A673 (cell line): ENCODE data around the gene FAM168B. TPM values are rescaled to one million over a fixed set of nuclear protein-coding genes. Genes with fewer than 3 reads are reported as not detected.

Experiments
- BruUV-seq: library from RNA; stranded (reverse); fragments of 400-500 nt; replicated peaks from 2 replicates; lab custom pipeline; 2021; lab: Mats Ljungman, UMichigan
- CTCF ChIA-PET: fragments of 300-600 bp; sonication (Branson Sonifier 250); formaldehyde crosslinking; loops from one replicate; lab custom pipeline; 2022; ENCODE audit warnings: antibody characterized with exemption; lab: Charles Lee
- POLR2A ChIA-PET: fragments of 300-600 bp; sonication (Branson Sonifier 250); formaldehyde crosslinking; loops from one replicate; lab custom pipeline; 2022; ENCODE audit warnings: antibody characterized with exemption; ENCODE audit not compliant: low non-redundant PET; lab: Charles Lee
- DNase-seq: peaks from one replicate; pipeline ENCODE4 v3.0.0-alpha.2; 2015; ENCODE audit warnings: low spot score
- H3K27ac ChIP-seq: fragments of 200-600 bp; sonication (generic); 2 replicates; pipeline ENCODE4 v1.5.1; 2016; ENCODE audit warnings: mixed run types, low read depth, mild to moderate bottlenecking, mixed read lengths, antibody characterized with exemption, low read length; ENCODE audit not compliant: poor library complexity, severe bottlenecking
- H3K27me3 ChIP-seq: fragments of 200-600 bp; sonication (generic); replicated peaks from 2 replicates; pipeline ENCODE4 v1.6.1; 2017; ENCODE audit warnings: mixed run types, low read depth, mild to moderate bottlenecking, mixed read lengths, antibody characterized with exemption, low read length; ENCODE audit not compliant: insufficient read depth, poor library complexity
- H3K36me3 ChIP-seq: fragments of 200-600 bp; sonication (generic); 2 replicates; pipeline ENCODE4 v1.6.1; 2016; ENCODE audit warnings: mixed run types, mild to moderate bottlenecking, mixed read lengths, antibody characterized with exemption, low read length; ENCODE audit not compliant: insufficient read depth, poor library complexity, severe bottlenecking
- H3K4me1 ChIP-seq: fragments of 200-600 bp; sonication (generic); 2 replicates; pipeline ENCODE4 v1.6.1; 2017; ENCODE audit warnings: mixed run types, mild to moderate bottlenecking, mixed read lengths, antibody characterized with exemption, low read length; ENCODE audit not compliant: insufficient read depth, poor library complexity, severe bottlenecking
- H3K4me3 ChIP-seq: fragments of 200-600 bp; sonication (generic); 2 replicates; pipeline ENCODE4 v1.5.1; 2016; ENCODE audit warnings: low read depth, mixed run types, mild to moderate bottlenecking, mixed read lengths, low read length; ENCODE audit not compliant: poor library complexity, severe bottlenecking
- H3K9me3 ChIP-seq: fragments of 200-600 bp; sonication (generic); 2 replicates; pipeline ENCODE4 v1.6.1; 2016; ENCODE audit warnings: mixed run types, low read depth, mild to moderate bottlenecking, mixed read lengths, antibody characterized with exemption, low read length; ENCODE audit not compliant: poor library complexity, severe bottlenecking
- CTCF ChIP-seq: fragments of 300-800, 200-600 bp; sonication (generic); conservative IDR thresholded peaks from 2 replicates; pipeline ENCODE4 v1.5.1; 2017; ENCODE audit warnings: low read depth, mild to moderate bottlenecking, antibody characterized with exemption, low read length, moderate library complexity, mixed read lengths
- EZH2 ChIP-seq: fragments of 200-600 bp; sonication (generic); IDR thresholded peaks from 2 replicates; pipeline ENCODE4 v1.6.1; 2017; ENCODE audit warnings: borderline replicate concordance, low read depth, mild to moderate bottlenecking, mixed read lengths, antibody characterized with exemption, low read length; ENCODE audit not compliant: poor library complexity, severe bottlenecking
- intact Hi-C: fragments of 100-400 bp; cut with micrococcal nuclease; formaldehyde crosslinking; loops from one replicate; pipeline ENCODE4 v1.10.0; 2022; ENCODE audit not compliant: unreplicated experiment
- total RNA-seq: library from RNA; stranded (reverse); gene quantifications from 2 replicates; pipeline ENCODE4 v1.2.3, GENCODE V29; 2021

FAM168B gene
- total RNA-seq, 1 experiment from 2014 or later = 149 TPM

DNA sequence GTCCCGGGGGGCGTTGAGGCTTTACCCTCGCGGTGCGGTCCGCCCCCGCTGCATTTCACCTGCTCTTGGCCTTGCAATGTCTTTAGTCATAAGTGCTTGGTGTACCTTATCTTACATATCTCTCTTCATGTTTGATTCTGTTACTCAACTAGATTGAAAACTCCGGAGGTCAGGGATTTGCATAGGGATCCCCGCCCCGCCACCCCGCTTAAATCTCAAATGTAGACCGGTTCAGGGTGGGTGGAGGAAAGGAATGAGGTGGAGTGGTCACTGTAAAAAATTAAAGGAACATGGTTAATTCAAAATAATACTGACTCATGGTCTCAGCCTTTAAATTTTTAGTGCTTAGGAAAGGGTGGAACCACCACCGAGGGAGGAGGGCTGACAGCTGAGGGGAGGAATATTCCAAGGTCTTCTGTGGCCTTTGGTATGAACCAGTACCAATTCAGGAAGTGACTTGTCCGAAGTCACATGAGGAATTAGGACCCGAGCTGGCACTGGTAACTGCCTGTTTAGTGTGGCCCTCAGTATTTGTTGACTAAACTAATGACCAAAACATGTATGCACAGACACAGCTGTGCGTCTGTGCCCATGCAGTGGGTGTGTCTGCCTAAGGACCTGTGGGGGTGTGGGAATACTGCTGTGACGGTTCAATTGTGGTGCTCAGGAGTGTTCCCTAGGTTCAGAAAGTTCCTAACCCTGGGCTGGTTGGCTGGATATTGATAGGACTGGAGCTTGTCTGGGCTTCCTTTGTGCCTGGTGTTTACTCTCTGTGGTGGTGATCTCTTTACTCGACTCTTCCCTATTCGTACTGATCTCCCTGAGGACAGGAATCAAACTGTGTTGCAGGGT, 12.9 kb upstream of the FAM168B start:
- H3K4me3 ChIP-seq = peak overlapping the region; percentile 96
- BruUV-seq = TSS peak; percentile 55
- H3K27me3 ChIP-seq = no peaks in the 10 kb centered on the region
- H3K9me3 ChIP-seq = no peaks in the 10 kb centered on the region
- peak overlapping the region; percentile 92 for H3K27ac ChIP-seq
- intact Hi-C loops = no loop called here
- no peak for TF ChIP-seq CTCF
- TF ChIP-seq EZH2 = no peak
- H3K36me3 ChIP-seq = no peaks in the 10 kb centered on the region
- ChIA-PET POLR2A (no interaction called here), CTCF (no interaction called here)
- DNase-seq = no peak
- peaks cover 14% of the 10 kb centered on the region for H3K4me1 ChIP-seq

GRCh38 chr2:131105156-131105949, 12.1 kb upstream of the FAM168B start, which contains the start of gene PLEKHB2:
PLEKHB2 (plus strand) TSS chr2:131105336; CDS start chr2:131120942, 15,606 bp downstream.
- POLR2A ChIA-PET = interaction anchor here (0.6 kb wide), 1 partner anchor 25 kb away, joined by 9 read pairs; no protein-coding TSS in a partner anchor
- no TSS peak for BruUV-seq
- intact Hi-C loops = no loop called here

More at GRCh38 chr2:131105156-131105949, 12.1 kb upstream of the FAM168B start, which contains the start of gene PLEKHB2:
- Histone ChIP-seq H3K9me3 (no peaks in the 10 kb centered on the region), H3K4me3 (peak within 1 kb of the TSS; percentile 96), H3K4me1 (peaks cover 14% of the 10 kb centered on the region), H3K27ac (peak within 1 kb of the TSS; percentile 92), H3K36me3 (no peaks in the 10 kb centered on the region), H3K27me3 (no peaks in the 10 kb centered on the region)
- TF ChIP-seq CTCF = peak; percentile 37
- TF ChIP-seq EZH2 = no peak
- CTCF ChIA-PET = no interaction called here
- peak; percentile 93 for DNase-seq
